Stimulated activated CD4-positive, alpha-beta T cell treated with anti-CD3 and anti-CD28 coated beads, Interleukin-2, amount 100 ng/mL, for 4 hours (primary cell): Measurements from ENCODE around the gene IFNW1.

Experiments used
- DNase-seq: peaks from one replicate; pipeline ENCODE4 v3.0.0-alpha.2; 2020; ENCODE audit warnings: low read depth

IFNW1 gene

DNA sequence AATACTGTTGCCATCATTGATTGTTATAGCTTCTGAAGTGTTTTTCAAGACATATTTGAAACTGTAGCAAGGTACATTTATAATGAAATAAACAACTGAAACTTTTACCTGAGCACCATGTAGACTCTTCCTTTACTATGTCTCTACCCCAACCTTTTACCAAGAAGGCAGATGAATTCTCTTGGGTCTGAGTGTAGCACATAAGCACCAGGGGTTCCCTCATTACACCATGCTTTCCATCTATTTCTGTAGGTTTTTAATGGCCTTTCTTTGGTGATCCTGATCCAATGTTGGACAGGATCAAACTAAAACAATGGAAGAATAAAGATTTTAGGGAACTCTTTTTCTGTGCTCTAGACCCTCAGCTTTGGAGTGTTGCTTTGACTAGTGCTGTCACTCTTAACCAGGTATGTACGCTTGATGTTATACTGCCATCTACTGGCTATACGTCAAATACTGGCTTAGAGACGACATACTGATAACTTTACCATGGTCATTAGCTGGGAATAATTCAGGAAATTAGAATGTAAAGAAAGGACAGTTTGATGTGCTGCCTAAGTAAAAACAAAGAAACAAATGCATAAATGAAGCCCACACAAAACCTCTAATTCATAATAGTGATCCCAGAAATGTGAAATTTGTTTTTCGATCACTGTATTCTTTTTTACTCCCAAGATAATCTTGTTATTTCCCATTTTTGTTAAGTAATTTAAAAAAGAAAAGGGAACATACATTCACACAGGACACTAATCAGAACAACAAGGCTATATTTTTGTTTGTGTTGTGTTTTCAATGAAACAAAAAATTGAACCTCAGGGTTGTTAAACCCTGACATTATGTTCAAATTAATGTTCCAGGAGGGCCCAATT, 30.7 kb downstream of the IFNW1 start:
- DNase-seq = no peak

DNA sequence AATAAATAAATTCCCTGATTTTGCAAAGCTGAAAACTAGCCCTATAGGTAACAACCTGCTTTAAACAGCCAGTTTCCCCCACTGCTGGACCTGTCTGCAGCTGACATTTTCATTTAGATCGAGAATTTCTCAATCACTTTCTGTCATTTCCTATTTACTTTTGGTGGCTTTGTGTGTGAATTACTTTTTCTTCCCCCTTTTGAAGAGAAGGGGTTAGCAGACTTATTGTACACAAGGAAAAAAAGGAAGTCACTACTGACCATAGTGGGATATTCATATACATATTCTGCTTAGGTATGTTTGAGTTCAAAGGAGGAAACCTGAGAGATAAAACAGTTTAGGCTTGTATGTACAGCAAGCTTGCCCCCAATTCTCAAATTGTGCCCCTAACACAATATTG, 36.8 kb downstream of the IFNW1 start:
- DNase-seq = no peak

GRCh38 chr9:21102305-21102704, 39.3 kb downstream of the IFNW1 start:
- DNase-seq = no peak

- no peak for DNase-seq
These were observed 43.8 kb downstream of the IFNW1 start for GRCh38 chr9:21097817-21098216.

DNA sequence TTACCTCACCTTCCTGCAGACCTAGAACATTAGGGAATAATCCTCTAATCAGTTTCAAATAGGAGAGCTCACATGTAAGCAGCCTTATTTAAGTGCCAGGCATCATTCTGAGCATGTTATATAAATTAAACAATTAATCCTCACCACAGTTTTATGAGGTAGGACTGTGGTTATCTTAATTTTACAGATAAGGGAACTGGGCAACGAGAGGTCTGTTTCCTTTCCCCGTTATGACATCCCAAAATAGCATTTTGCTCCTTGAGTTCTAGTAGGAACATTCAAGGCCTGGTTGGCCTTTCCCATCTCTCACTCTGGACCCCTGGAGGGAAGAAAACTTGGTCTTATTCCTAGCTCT, 44.8 kb downstream of the IFNW1 start:
- no peak for DNase-seq

- peak; percentile 13 for DNase-seq
These were observed 45.3 kb downstream of the IFNW1 start for GRCh38 chr9:21096172-21096900.

GRCh38 chr9:21095561-21095960, 46.1 kb downstream of the IFNW1 start:
- no peak for DNase-seq
